Activated T-helper 1 cell treated with anti-CD3 and anti-CD28 coated beads, Interleukin-2, amount 50 U/mL, for 16 hours (primary cell): Measurements from ENCODE around the gene SDR42E1.

ENCODE experiments used
- DNase-seq, 2 donors: peaks; one replicate each; pipeline ENCODE4 v3.0.0-alpha.2; 2020; ENCODE audit warnings: low read depth in 1 of 2, low spot score in 1 of 2

The SDR42E1 gene

GRCh38 chr16:82011199-82011641, at the start of gene SDR42E1:
Gene SDR42E1 (minus strand): TSS chr16:82011470. CDS start chr16:82000858, 10,612 bp downstream.
- DNase-seq: peak in 1 of 2 donors; percentile 46

- DNase-seq: no peak
These were observed 48.7 kb upstream of the SDR42E1 start for GRCh38 chr16:82059983-82060421.

- no peak for DNase-seq
These were observed 48.1 kb upstream of the SDR42E1 start for GRCh38 chr16:82059161-82059982.

GRCh38 chr16:82056550-82056896, 45.3 kb upstream of the SDR42E1 start:
- no peak for DNase-seq

- no peak for DNase-seq
These were observed 44.7 kb upstream of the SDR42E1 start for GRCh38 chr16:82055728-82056549.

- no peak for DNase-seq
These were observed 43.8 kb upstream of the SDR42E1 start for GRCh38 chr16:82055117-82055516.

- DNase-seq: no peak
These were observed 40.4 kb upstream of the SDR42E1 start for GRCh38 chr16:82051656-82052055.

- no peak for DNase-seq
These were observed 39.7 kb upstream of the SDR42E1 start for GRCh38 chr16:82050909-82051357.

- DNase-seq: no peak
These were observed 39.2 kb upstream of the SDR42E1 start for GRCh38 chr16:82050506-82050905.

GRCh38 chr16:82049484-82049883, 38.2 kb upstream of the SDR42E1 start:
- DNase-seq: no peak

- no peak for DNase-seq
These were observed 36.5 kb upstream of the SDR42E1 start for GRCh38 chr16:82047787-82048186.

- DNase-seq: no peak
These were observed 36.1 kb upstream of the SDR42E1 start for GRCh38 chr16:82047374-82047773.

GRCh38 chr16:82046941-82047340, 35.7 kb upstream of the SDR42E1 start:
- no peak for DNase-seq

GRCh38 chr16:82046541-82046940, 35.3 kb upstream of the SDR42E1 start:
- no peak for DNase-seq

GRCh38 chr16:82045465-82045864, 34.2 kb upstream of the SDR42E1 start:
- DNase-seq: no peak

GRCh38 chr16:82044585-82044911, 33.3 kb upstream of the SDR42E1 start:
- no peak for DNase-seq

GRCh38 chr16:82043680-82044584, 32.7 kb upstream of the SDR42E1 start:
- no peak for DNase-seq

GRCh38 chr16:82042846-82043245, 31.6 kb upstream of the SDR42E1 start:
- no peak for DNase-seq

- no peak for DNase-seq
These were observed 30.9 kb upstream of the SDR42E1 start for GRCh38 chr16:82042144-82042543.

GRCh38 chr16:82041542-82041941, 30.3 kb upstream of the SDR42E1 start:
- no peak for DNase-seq

GRCh38 chr16:82040296-82040695, 29.0 kb upstream of the SDR42E1 start:
- no peak for DNase-seq
